K562 (cell line): Measurements from ENCODE around the gene PIK3C2A. TPM values are rescaled to one million over a fixed set of nuclear protein-coding genes. Genes with fewer than 3 reads are reported as not detected.

ENCODE experiments used
- ATAC-seq: fragments of 200-7000 bp; cut with Tn5 transposase; 3 replicates; pipeline ENCODE4 v1.9.1; 2020; ENCODE audit warnings: moderate library complexity
- BruUV-seq: library from RNA; stranded (reverse); fragments of 400-500 nt; replicated peaks from 2 replicates; lab custom pipeline; 2021; lab: Mats Ljungman, UMichigan
- CTCF ChIA-PET: fragments of 300-600 bp; formaldehyde crosslinking; extraction: SDS; loops from one replicate; lab custom pipeline; 2021; ENCODE audit warnings: low intra/inter-chr PET ratio; lab: Yijun Ruan, JAX
- POLR2A ChIA-PET: fragments of 300-600, 350-650 bp; sonication (Branson Sonifier 250); formaldehyde crosslinking; extraction: SDS; loops from one replicate; lab custom pipeline; 2021; ENCODE audit warnings: antibody characterized with exemption, inconsistent platforms; lab: Yijun Ruan, JAX
- DNase-seq, 4 experiments: peaks; one replicate each; pipeline versions ENCODE4 v3.0.0 to v3.0.0-alpha.2; 2011 to 2018; ENCODE audit warnings: low spot score in 3 of 4, mixed read lengths in 3 of 4; ENCODE audit errors: extremely low read depth in 1 of 4
- FAIRE-seq: peaks from 2 replicates; lab custom pipeline; 2011; peaks lifted over from hg19 to GRCh38; lab: Jason Lieb, UNC
- H2AFZ ChIP-seq: 2 replicates; pipeline ENCODE4 v1.6.0; 2011; ENCODE audit warnings: low read depth, low read length, control low read depth, inconsistent platforms
- H3K27ac ChIP-seq: fragments of 200-600 bp; 3 replicates; pipeline ENCODE4 v1.8.0; 2011; ENCODE audit warnings: low read depth, mild to moderate bottlenecking, control low read depth, inconsistent platforms, low read length, moderate library complexity, mixed read lengths; ENCODE audit errors: extremely low read depth
- H3K27me3 ChIP-seq, 2 experiments: fragments of 300-600 bp in 1 of 2; 2 replicates in 1 of 2; 3 replicates in 1 of 2; pipeline versions ENCODE4 v1.6.0 to v1.8.0; 2011; ENCODE audit warnings: inconsistent platforms in 2 of 2, low read length in 2 of 2, mild to moderate bottlenecking in 1 of 2, mixed read lengths in 1 of 2, moderate library complexity in 1 of 2; ENCODE audit not compliant: control insufficient read depth in 2 of 2, insufficient read depth in 2 of 2
- H3K36me3 ChIP-seq: fragments of 300-600 bp; 3 replicates; pipeline ENCODE4 v1.8.0; 2011; ENCODE audit warnings: mild to moderate bottlenecking, low read length, inconsistent platforms; ENCODE audit not compliant: control insufficient read depth, insufficient read depth
- H3K4me1 ChIP-seq, 2 experiments: fragments of 200-600 bp in 1 of 2; replicated peaks in 1 of 2; 2 replicates in 1 of 2; 3 replicates in 1 of 2; pipeline versions ENCODE4 v1.5.1 to v1.8.0; 2011; ENCODE audit warnings: inconsistent platforms in 2 of 2, low read length in 2 of 2, mild to moderate bottlenecking in 1 of 2, mixed read lengths in 1 of 2, moderate library complexity in 1 of 2; ENCODE audit not compliant: control insufficient read depth in 2 of 2, insufficient read depth in 2 of 2
- H3K4me2 ChIP-seq: 2 replicates; pipeline ENCODE4 v1.6.1; 2011; ENCODE audit warnings: low read length, control low read depth, inconsistent platforms, mixed read lengths; ENCODE audit not compliant: insufficient read depth
- H3K4me3 ChIP-seq: fragments of 200-600 bp; sonication (generic), shearing (Covaris generic); 2 replicates; pipeline ENCODE4 v1.5.1; 2016; ENCODE audit warnings: control low read depth, inconsistent platforms
- H3K79me2 ChIP-seq: fragments of 200-600 bp; 3 replicates; pipeline ENCODE4 v1.8.0; 2011; ENCODE audit warnings: low read length, inconsistent platforms; ENCODE audit not compliant: control insufficient read depth, insufficient read depth
- H3K9ac ChIP-seq, 2 experiments: 2 replicates each; pipeline versions ENCODE4 v1.6.0 to v1.6.1; 2011; ENCODE audit warnings: low read depth in 2 of 2, low read length in 2 of 2, control low read depth in 1 of 2, inconsistent platforms in 1 of 2, mild to moderate bottlenecking in 1 of 2, mixed read lengths in 1 of 2; ENCODE audit not compliant: insufficient read depth in 1 of 2
- H3K9me1 ChIP-seq: one replicate; pipeline ENCODE4 v1.6.0; 2011; ENCODE audit warnings: inconsistent platforms, mild to moderate bottlenecking, low read length, moderate library complexity; ENCODE audit not compliant: control insufficient read depth, insufficient read depth
- H3K9me3 ChIP-seq: replicated peaks from 2 replicates; pipeline ENCODE4 v1.5.1; 2011; ENCODE audit warnings: low read depth, low read length, inconsistent platforms; ENCODE audit not compliant: control insufficient read depth, insufficient read depth
- H4K20me1 ChIP-seq: replicated peaks from 2 replicates; pipeline ENCODE4 v1.6.1; 2011; ENCODE audit warnings: low read length, inconsistent platforms, mixed read lengths; ENCODE audit not compliant: control insufficient read depth, insufficient read depth
- CAMTA2 ChIP-seq: fragments of 250-450 bp; sonication (Bioruptor Pico); conservative IDR thresholded peaks from 2 replicates; pipeline ENCODE4 v1.5.1; 2022
- HES1 ChIP-seq: fragments of 450-650 bp; IDR thresholded peaks from 2 replicates; pipeline ENCODE4 v1.6.1; 2016; ENCODE audit warnings: low read depth, mild to moderate bottlenecking, moderate library complexity
- HEY1 ChIP-seq: fragments of 250-450 bp; sonication (Bioruptor Pico); IDR thresholded peaks from 2 replicates; pipeline ENCODE4 v1.5.0; 2020; ENCODE audit warnings: mild to moderate bottlenecking, moderate library complexity, borderline replicate concordance
- LEF1 ChIP-seq: fragments of 450-650 bp; IDR thresholded peaks from 2 replicates; pipeline ENCODE4 v1.6.1; 2016; ENCODE audit warnings: mild to moderate bottlenecking
- SAFB ChIP-seq: fragments of 200-400 bp; formaldehyde crosslinking; IDR thresholded peaks from 2 replicates; pipeline ENCODE4 v1.6.1; 2017; ENCODE audit warnings: low read depth, low read length, borderline replicate concordance
- SRSF9 ChIP-seq: fragments of 200-400 bp; formaldehyde crosslinking; IDR thresholded peaks from 2 replicates; pipeline ENCODE4 v1.6.1; 2017; ENCODE audit warnings: low read depth, low read length, borderline replicate concordance
- U2AF1 ChIP-seq: fragments of 200-400 bp; formaldehyde crosslinking; optimal IDR thresholded peaks from 2 replicates; pipeline ENCODE3; 2017; ENCODE audit warnings: mild to moderate bottlenecking, low read depth, low read length, moderate library complexity
- ZNF444 ChIP-seq: fragments of 250-450 bp; sonication (Bioruptor Pico); IDR thresholded peaks from 2 replicates; pipeline ENCODE4 v1.4.0; 2020; ENCODE audit warnings: mild to moderate bottlenecking, moderate library complexity
- ZNF668 ChIP-seq: fragments of 250-450 bp; sonication (Bioruptor Pico); IDR thresholded peaks from 2 replicates; pipeline ENCODE4 v1.8.0; 2022; ENCODE audit warnings: mild to moderate bottlenecking, inconsistent platforms
- WGBS: fragments of 100-300 bp; shearing (Covaris generic); methylation state at CpG from one replicate; pipeline ENCODE4 v1.1.6; 2016; ENCODE audit warnings: low coverage, mixed read lengths; ENCODE audit not compliant: insufficient coverage; ENCODE audit errors: missing lambda C conversion rate; 5-methylcytosine and 5-hydroxymethylcytosine counted together
- in situ Hi-C: fragments of 300-500 bp; cut with MboI; formaldehyde crosslinking; loops from 4 replicates; pipeline ENCODE4 v1.15.0; 2018; ENCODE audit warnings: inconsistent platforms, mixed read lengths
- intact Hi-C: fragments of 100-400 bp; cut with micrococcal nuclease; formaldehyde crosslinking; loops from 2 replicates; pipeline ENCODE4 v1.14.2; 2022
- polyA plus RNA-seq, 8 experiments: library from polyadenylated mRNA; depleted of rRNA in 4 of 8; stranded (reverse) in 5 of 8; unstranded in 3 of 8; fragments of >200 nt; fragmentation: Nextera tagmentation in 2 of 8; fragmentation: Illumina TruSeq in 1 of 8; extraction: Ambion mirVana in 2 of 8; extraction: Trizol in 1 of 8; gene quantifications; 2 replicates each; pipeline versions ENCODE4 v1.2.1 to v1.2.3, GENCODE V29; 2011 to 2014; ENCODE audit warnings: inconsistent platforms in 1 of 8, missing spikeins in 1 of 8
- total RNA-seq, 7 experiments: library from RNA; depleted of rRNA in 6 of 7; stranded (reverse); fragments of >200 nt in 6 of 7; fragmentation: Illumina TruSeq in 2 of 7; extraction: Trizol in 2 of 7; gene quantifications; 2 replicates each; pipeline versions ENCODE4 v1.2.1 to v1.2.3, GENCODE V29; 2011 to 2021; ENCODE audit warnings: low replicate concordance in 1 of 7
- TF ChIP-seq, protein P1 (sequence below): fragments of 450-650 bp; IDR thresholded peaks from 2 replicates; pipeline ENCODE4 v1.6.1; 2016; ENCODE audit warnings: mild to moderate bottlenecking, moderate library complexity

PIK3C2A gene
- total and polyA plus RNA-seq, 9 of the 15 experiments (the other 6 are each of a cell fraction or from before 2014, with no cell fraction given): 3.1 to 25.2 (median 15.6) TPM

DNA sequence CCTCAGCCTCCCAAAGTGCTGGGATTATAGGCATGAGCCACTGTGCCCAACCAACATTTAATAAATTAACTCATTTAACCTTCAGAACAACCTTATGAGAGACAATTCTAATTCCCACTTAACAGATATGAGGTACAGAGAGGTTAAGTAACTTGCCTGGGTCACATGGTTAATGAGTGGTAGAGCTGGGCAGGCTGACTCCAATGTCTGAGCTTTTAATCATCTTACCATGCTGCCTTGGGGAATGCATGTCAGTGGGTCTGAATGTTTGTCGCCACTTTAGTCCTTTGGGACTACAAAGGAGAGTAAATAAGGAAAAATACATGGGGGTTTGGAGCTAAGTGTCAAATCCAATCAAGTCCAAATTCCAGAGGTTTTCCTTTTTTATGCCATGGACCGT lies 11.2 kb upstream of the PIK3C2A start:
- CTCF ChIA-PET: no interaction called here
- in situ Hi-C loops: loop anchor here (10.0 kb wide), 1 partner anchor 264 kb away; no protein-coding TSS in a partner anchor
- TF ChIP-seq HES1 (no peak), LEF1 (no peak), CAMTA2 (CRISPR knock-in tag) (no peak), U2AF1 (no peak), SRSF9 (no peak), SAFB (no peak), ZNF444 (CRISPR knock-in tag) (no peak), HEY1 (CRISPR knock-in tag) (no peak), ZNF668 (CRISPR knock-in tag) (no peak)
- TF ChIP-seq, protein P1, sequence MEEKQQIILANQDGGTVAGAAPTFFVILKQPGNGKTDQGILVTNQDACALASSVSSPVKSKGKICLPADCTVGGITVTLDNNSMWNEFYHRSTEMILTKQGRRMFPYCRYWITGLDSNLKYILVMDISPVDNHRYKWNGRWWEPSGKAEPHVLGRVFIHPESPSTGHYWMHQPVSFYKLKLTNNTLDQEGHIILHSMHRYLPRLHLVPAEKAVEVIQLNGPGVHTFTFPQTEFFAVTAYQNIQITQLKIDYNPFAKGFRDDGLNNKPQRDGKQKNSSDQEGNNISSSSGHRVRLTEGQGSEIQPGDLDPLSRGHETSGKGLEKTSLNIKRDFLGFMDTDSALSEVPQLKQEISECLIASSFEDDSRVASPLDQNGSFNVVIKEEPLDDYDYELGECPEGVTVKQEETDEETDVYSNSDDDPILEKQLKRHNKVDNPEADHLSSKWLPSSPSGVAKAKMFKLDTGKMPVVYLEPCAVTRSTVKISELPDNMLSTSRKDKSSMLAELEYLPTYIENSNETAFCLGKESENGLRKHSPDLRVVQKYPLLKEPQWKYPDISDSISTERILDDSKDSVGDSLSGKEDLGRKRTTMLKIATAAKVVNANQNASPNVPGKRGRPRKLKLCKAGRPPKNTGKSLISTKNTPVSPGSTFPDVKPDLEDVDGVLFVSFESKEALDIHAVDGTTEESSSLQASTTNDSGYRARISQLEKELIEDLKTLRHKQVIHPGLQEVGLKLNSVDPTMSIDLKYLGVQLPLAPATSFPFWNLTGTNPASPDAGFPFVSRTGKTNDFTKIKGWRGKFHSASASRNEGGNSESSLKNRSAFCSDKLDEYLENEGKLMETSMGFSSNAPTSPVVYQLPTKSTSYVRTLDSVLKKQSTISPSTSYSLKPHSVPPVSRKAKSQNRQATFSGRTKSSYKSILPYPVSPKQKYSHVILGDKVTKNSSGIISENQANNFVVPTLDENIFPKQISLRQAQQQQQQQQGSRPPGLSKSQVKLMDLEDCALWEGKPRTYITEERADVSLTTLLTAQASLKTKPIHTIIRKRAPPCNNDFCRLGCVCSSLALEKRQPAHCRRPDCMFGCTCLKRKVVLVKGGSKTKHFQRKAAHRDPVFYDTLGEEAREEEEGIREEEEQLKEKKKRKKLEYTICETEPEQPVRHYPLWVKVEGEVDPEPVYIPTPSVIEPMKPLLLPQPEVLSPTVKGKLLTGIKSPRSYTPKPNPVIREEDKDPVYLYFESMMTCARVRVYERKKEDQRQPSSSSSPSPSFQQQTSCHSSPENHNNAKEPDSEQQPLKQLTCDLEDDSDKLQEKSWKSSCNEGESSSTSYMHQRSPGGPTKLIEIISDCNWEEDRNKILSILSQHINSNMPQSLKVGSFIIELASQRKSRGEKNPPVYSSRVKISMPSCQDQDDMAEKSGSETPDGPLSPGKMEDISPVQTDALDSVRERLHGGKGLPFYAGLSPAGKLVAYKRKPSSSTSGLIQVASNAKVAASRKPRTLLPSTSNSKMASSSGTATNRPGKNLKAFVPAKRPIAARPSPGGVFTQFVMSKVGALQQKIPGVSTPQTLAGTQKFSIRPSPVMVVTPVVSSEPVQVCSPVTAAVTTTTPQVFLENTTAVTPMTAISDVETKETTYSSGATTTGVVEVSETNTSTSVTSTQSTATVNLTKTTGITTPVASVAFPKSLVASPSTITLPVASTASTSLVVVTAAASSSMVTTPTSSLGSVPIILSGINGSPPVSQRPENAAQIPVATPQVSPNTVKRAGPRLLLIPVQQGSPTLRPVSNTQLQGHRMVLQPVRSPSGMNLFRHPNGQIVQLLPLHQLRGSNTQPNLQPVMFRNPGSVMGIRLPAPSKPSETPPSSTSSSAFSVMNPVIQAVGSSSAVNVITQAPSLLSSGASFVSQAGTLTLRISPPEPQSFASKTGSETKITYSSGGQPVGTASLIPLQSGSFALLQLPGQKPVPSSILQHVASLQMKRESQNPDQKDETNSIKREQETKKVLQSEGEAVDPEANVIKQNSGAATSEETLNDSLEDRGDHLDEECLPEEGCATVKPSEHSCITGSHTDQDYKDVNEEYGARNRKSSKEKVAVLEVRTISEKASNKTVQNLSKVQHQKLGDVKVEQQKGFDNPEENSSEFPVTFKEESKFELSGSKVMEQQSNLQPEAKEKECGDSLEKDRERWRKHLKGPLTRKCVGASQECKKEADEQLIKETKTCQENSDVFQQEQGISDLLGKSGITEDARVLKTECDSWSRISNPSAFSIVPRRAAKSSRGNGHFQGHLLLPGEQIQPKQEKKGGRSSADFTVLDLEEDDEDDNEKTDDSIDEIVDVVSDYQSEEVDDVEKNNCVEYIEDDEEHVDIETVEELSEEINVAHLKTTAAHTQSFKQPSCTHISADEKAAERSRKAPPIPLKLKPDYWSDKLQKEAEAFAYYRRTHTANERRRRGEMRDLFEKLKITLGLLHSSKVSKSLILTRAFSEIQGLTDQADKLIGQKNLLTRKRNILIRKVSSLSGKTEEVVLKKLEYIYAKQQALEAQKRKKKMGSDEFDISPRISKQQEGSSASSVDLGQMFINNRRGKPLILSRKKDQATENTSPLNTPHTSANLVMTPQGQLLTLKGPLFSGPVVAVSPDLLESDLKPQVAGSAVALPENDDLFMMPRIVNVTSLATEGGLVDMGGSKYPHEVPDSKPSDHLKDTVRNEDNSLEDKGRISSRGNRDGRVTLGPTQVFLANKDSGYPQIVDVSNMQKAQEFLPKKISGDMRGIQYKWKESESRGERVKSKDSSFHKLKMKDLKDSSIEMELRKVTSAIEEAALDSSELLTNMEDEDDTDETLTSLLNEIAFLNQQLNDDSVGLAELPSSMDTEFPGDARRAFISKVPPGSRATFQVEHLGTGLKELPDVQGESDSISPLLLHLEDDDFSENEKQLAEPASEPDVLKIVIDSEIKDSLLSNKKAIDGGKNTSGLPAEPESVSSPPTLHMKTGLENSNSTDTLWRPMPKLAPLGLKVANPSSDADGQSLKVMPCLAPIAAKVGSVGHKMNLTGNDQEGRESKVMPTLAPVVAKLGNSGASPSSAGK: no peak

More for the DNA sequence above, 11.2 kb upstream of the PIK3C2A start:
- POLR2A ChIA-PET: no interaction called here
- no peak for ATAC-seq
- intact Hi-C loops: no loop called here
- H3K4me2 ChIP-seq: no peak overlapping the region
- 15% methylated on average over 2 of the region's 2 CpGs for WGBS
- no peak overlapping the region for H3K9ac ChIP-seq
- H3K27me3 ChIP-seq: no peaks in the 10 kb centered on the region
- H3K4me3 ChIP-seq: no peak overlapping the region
- no peaks in the 10 kb centered on the region for H4K20me1 ChIP-seq
- DNase-seq: no peak
- H3K4me1 ChIP-seq: no peaks in the 10 kb centered on the region
- 0 out of 2 replicates have a peak, but pooled peaks cover 2% of the 10 kb centered on the region for H3K9me3 ChIP-seq
- FAIRE-seq: no peak
- H3K27ac ChIP-seq: no peak overlapping the region
- BruUV-seq: no TSS peak
- no peaks in the 10 kb centered on the region for H3K36me3 ChIP-seq
- H2AFZ ChIP-seq: no peak overlapping the region
- no peaks in the 10 kb centered on the region for H3K9me1 ChIP-seq
- no peaks in the 10 kb centered on the region for H3K79me2 ChIP-seq
